ENCODE data around the gene RPGRIP1. TPM values are rescaled to one million over a fixed set of nuclear protein-coding genes. Genes with fewer than 3 reads are reported as not detected.
A peak's percentile ranks its signal among the peaks of the same experiment; 100 is the strongest.
"Not testable (repeated sequence)": the region's sequence is repeated elsewhere in the genome, so short reads cannot be mapped to it uniquely, and the experiment has no call there.

Gene RPGRIP1
- total RNA-seq, 1 donor from 2014 or later, result 0.47 TPM

DNA sequence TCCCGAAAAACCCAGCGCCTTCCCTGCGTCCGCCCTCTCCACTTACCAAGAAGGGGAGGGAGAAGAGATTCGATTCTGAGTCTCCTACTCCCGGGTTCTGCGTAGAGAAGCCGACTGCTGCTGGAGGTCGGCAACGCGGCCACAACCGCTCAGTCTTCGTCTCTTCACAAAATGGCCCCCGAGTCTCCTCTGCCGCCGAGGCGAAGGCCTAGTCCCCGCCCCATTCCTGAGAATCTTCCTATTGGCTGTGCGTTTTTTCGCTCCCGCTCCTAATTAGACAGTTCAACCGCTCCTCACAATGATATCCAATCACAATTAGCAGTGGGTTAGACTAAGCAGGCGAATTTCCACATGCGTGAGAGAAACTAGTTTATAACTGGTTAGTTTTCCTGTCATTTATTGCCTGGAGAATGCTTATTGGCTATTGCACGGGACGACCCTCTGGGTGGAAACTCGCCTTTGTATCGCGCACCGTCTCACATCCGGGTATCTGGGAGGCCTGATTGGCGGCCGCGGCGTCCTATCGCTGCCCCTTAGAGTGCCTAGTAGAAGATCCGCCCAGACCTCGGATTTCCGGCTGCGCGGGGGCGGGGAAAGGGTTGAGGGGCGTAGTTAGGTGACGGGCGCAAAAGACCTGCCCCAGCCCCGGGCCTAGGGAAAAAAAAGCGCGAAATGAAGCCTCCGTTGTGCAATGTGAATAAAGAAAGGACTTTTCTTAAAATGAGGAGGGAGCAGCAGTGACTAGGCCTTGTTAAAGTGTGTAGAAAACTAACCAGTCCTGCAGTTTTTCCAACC, 10.4 kb upstream of the RPGRIP1 start, which contains the start of gene HNRNPC:
HNRNPC (minus strand) TSS at position 191 of the 795 bp plus-strand sequence. CDS start 35,249 bp downstream, outside the sequence.
- Mint-ChIP-seq H3K27me3 (ENCODE audit: insufficient read depth, low read depth) (peaks cover 11% of the 10 kb centered on the region), H3K36me3 (peaks cover 32% of the 10 kb centered on the region), H3K4me3 (peak within 1 kb of the TSS; percentile 100), H3K4me1 (peaks cover 31% of the 10 kb centered on the region), H3K27ac (peak within 1 kb of the TSS; percentile 100), H3K9me3 (no peaks in the 10 kb centered on the region)
- Histone ChIP-seq H3K9me3 (ENCODE audit: low read depth) (no peaks in the 10 kb centered on the region), H3K27ac (peak within 1 kb of the TSS; percentile 93), H3K4me1 (peaks cover 20% of the 10 kb centered on the region), H3F3A (ENCODE audit: low read depth) (peaks cover 23% of the 10 kb centered on the region), H3K27me3 (no peaks in the 10 kb centered on the region), H3K4me2 (peak within 1 kb of the TSS; percentile 100), H3K36me3 (peaks cover 20% of the 10 kb centered on the region), H3K4me3 (peak within 1 kb of the TSS; percentile 99), H3K79me2 (ENCODE audit: low read depth) (peaks cover 66% of the 10 kb centered on the region), H2AFZ (replicated peaks) (peak within 1 kb of the TSS; percentile 43), H3K9ac (peak within 1 kb of the TSS; percentile 100), H4K20me1 (ENCODE audit: low read depth) (peaks cover 46% of the 10 kb centered on the region)
- DNase-seq (ENCODE audit: low spot score), result peak; percentile 99
- TF ChIP-seq EZH2 (IDR thresholded peaks at IDR 0.05), result no peak
- TF ChIP-seq, protein P1, sequence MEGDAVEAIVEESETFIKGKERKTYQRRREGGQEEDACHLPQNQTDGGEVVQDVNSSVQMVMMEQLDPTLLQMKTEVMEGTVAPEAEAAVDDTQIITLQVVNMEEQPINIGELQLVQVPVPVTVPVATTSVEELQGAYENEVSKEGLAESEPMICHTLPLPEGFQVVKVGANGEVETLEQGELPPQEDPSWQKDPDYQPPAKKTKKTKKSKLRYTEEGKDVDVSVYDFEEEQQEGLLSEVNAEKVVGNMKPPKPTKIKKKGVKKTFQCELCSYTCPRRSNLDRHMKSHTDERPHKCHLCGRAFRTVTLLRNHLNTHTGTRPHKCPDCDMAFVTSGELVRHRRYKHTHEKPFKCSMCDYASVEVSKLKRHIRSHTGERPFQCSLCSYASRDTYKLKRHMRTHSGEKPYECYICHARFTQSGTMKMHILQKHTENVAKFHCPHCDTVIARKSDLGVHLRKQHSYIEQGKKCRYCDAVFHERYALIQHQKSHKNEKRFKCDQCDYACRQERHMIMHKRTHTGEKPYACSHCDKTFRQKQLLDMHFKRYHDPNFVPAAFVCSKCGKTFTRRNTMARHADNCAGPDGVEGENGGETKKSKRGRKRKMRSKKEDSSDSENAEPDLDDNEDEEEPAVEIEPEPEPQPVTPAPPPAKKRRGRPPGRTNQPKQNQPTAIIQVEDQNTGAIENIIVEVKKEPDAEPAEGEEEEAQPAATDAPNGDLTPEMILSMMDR (IDR thresholded peaks at IDR 0.05), result no peak
- no peak for TF ChIP-seq EZH2phosphoT487 (IDR thresholded peaks at IDR 0.05)

DNA sequence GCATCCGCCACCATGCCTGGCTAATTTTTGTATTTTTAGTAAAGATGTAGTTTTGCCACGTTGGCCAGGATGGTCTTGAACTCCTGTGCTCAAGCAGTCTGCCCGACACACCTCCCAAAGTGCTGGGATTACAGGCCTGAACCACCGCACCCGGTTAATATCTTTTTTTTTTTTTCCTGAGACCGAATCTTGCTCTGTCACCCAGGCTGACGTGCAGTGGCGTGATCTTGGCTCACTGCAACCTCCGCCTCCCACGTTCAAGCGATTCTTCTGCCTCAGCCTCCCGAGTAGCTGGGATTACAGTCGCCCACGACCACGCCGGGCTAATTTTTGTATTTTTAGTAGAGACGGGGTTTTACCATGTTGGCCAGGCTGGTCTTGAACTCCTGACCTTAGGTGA, 7.2 kb upstream of the RPGRIP1 start:
- not testable (repeated sequence) for H3K27me3 ChIP-seq; H3K4me3 ChIP-seq; H3K4me2 ChIP-seq; H3K4me3 Mint-ChIP-seq; H3K27ac ChIP-seq; H3K27ac Mint-ChIP-seq; DNase-seq (ENCODE audit: low spot score); H3K9me3 ChIP-seq (ENCODE audit: low read depth); H3K4me1 ChIP-seq; H3K9me3 Mint-ChIP-seq; H3K9ac ChIP-seq; H3K36me3 ChIP-seq; H2AFZ ChIP-seq (replicated peaks)
- Histone ChIP-seq H3K79me2 (ENCODE audit: low read depth) (peaks cover 34% of the 10 kb centered on the region), H4K20me1 (ENCODE audit: low read depth) (peaks cover 14% of the 10 kb centered on the region), H3F3A (ENCODE audit: low read depth) (peaks cover 28% of the 10 kb centered on the region)
- Mint-ChIP-seq H3K36me3 (peaks cover 12% of the 10 kb centered on the region), H3K4me1 (peaks cover 13% of the 10 kb centered on the region), H3K27me3 (ENCODE audit: insufficient read depth, low read depth) (peaks cover 11% of the 10 kb centered on the region)

DNA sequence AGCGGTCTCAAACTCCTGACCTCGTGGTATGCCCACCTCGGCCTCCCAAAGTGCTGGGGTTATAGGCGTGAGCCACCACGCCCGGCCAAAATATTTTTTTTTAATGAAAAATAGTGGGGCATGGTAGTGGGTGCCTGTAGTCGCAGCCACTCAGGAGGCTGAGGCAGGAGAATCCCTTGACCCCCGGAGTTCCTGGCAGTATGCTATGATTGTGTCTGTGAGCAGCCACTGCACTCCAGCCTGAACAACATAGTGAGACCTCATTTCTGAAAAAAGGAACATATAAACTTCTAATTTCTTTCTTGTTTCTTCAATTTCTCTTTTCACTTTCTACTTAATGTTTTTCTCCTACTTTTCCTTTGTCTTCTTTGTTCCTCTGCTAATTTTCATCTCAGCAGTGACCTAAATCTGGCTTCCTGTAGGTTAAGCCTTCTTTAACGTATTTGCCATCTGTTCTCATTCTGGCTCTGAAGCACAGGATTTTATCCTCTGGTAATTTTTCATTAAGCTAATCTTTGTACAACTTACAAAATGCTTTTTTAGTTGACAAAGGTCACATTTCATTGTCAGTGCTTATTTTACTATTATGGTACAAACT, 4.5 kb upstream of the RPGRIP1 start:
- H3K27ac ChIP-seq, result peak overlapping the region; percentile 61
- H3K4me3 ChIP-seq, result no peak overlapping the region
- H3K9ac ChIP-seq, result no peak overlapping the region
- peaks cover 14% of the 10 kb centered on the region for H3F3A ChIP-seq (ENCODE audit: low read depth)
- Mint-ChIP-seq H3K27me3 (ENCODE audit: insufficient read depth, low read depth) (peaks cover 4% of the 10 kb centered on the region), H3K4me1 (peaks cover 13% of the 10 kb centered on the region), H3K4me3 (no peak overlapping the region), H3K36me3 (no peaks in the 10 kb centered on the region), H3K27ac (no peak overlapping the region), H3K9me3 (no peaks in the 10 kb centered on the region)
- no peak overlapping the region for H3K4me2 ChIP-seq
- no peaks in the 10 kb centered on the region for H3K36me3 ChIP-seq
- no peak overlapping the region for H2AFZ ChIP-seq (replicated peaks)
- H3K4me1 ChIP-seq, result no peaks in the 10 kb centered on the region
- no peaks in the 10 kb centered on the region for H3K27me3 ChIP-seq
- no peaks in the 10 kb centered on the region for H3K9me3 ChIP-seq (ENCODE audit: low read depth)
- DNase-seq (ENCODE audit: low spot score), result no peak
- TF ChIP-seq, protein P1 (IDR thresholded peaks at IDR 0.05), result no peak
- TF ChIP-seq EZH2phosphoT487 (IDR thresholded peaks at IDR 0.05) (no peak), EZH2 (IDR thresholded peaks at IDR 0.05) (no peak)
- no peaks in the 10 kb centered on the region for H4K20me1 ChIP-seq (ENCODE audit: low read depth)
- peaks cover 13% of the 10 kb centered on the region for H3K79me2 ChIP-seq (ENCODE audit: low read depth)

DNA sequence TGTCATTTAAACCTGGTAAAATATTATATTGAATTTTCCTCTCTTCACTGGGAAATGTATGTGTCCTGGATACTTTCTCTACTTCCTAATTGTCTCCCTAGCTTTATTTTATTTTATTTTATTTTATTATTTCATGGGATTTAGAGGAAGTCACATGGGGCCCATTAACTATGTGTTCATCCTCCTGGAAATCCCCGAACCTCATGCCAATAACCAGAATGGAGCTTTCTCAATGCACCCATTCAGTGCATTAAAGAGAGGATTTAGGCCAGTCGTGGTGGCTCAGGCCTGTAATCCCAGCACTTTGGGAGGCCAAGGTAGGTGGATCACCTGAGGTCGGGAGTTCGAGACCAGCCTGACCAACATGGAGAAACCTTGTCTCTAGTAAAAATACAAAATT, 1.3 kb upstream of the RPGRIP1 start:
- Histone ChIP-seq H2AFZ (replicated peaks) (no peak overlapping the region), H3K9ac (no peak overlapping the region), H3K36me3 (no peaks in the 10 kb centered on the region), H3K4me3 (no peak overlapping the region), H3F3A (ENCODE audit: low read depth) (peaks cover 11% of the 10 kb centered on the region), H3K27me3 (no peaks in the 10 kb centered on the region), H3K27ac (no peak overlapping the region), H3K9me3 (ENCODE audit: low read depth) (no peaks in the 10 kb centered on the region), H3K4me1 (no peaks in the 10 kb centered on the region), H3K4me2 (no peak overlapping the region), H3K79me2 (ENCODE audit: low read depth) (no peaks in the 10 kb centered on the region), H4K20me1 (ENCODE audit: low read depth) (no peaks in the 10 kb centered on the region)
- no peak for DNase-seq (ENCODE audit: low spot score)
- H3K4me3 Mint-ChIP-seq, result no peak overlapping the region
- no peaks in the 10 kb centered on the region for H3K36me3 Mint-ChIP-seq
- TF ChIP-seq EZH2phosphoT487 (IDR thresholded peaks at IDR 0.05) (no peak), EZH2 (IDR thresholded peaks at IDR 0.05) (no peak)
- TF ChIP-seq, protein P1 (IDR thresholded peaks at IDR 0.05), result no peak
- H3K27me3 Mint-ChIP-seq (ENCODE audit: insufficient read depth, low read depth), result peaks cover 2% of the 10 kb centered on the region
- H3K27ac Mint-ChIP-seq, result no peak overlapping the region
- H3K9me3 Mint-ChIP-seq, result no peaks in the 10 kb centered on the region
- peaks cover 17% of the 10 kb centered on the region for H3K4me1 Mint-ChIP-seq

DNA sequence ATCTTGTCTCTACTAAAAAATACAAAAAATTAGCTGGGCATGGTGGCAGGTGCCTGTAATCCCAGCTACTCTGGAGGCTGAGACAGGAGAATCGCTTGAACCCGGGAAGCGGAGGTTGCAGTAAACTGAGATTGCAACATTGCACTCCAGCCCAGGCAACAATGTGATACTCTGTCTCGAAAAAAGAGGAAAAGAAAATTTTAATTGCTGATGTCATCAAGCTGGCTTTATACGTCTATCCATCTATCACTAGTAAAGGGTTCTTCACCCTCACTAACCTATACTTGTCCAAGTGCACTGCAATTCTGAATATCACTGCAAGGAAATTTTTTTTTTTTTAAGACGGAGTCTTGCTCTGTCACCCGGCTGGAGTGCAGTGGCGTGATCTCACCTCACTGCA, 2.0 kb downstream of the RPGRIP1 start:
- H3K27ac ChIP-seq; H3K4me3 ChIP-seq; H3K9ac ChIP-seq; H3K27me3 ChIP-seq; H3K9me3 ChIP-seq (ENCODE audit: low read depth); H3K9me3 Mint-ChIP-seq; H3K36me3 Mint-ChIP-seq; H4K20me1 ChIP-seq (ENCODE audit: low read depth); H3K27me3 Mint-ChIP-seq (ENCODE audit: insufficient read depth, low read depth); H3K27ac Mint-ChIP-seq; H3K36me3 ChIP-seq; H3K4me2 ChIP-seq; H3F3A ChIP-seq (ENCODE audit: low read depth); DNase-seq (ENCODE audit: low spot score); H3K4me1 ChIP-seq; H3K4me3 Mint-ChIP-seq; H2AFZ ChIP-seq (replicated peaks); H3K79me2 ChIP-seq (ENCODE audit: low read depth): not testable (repeated sequence)
- peaks cover 13% of the 10 kb centered on the region for H3K4me1 Mint-ChIP-seq

Data from neural progenitor cell (in vitro differentiated cells).